Stimulated activated CD8-positive, alpha-beta memory T cell treated with anti-CD3 and anti-CD28 coated beads, Interleukin-7, amount 100 ng/mL, for 24 hours (primary cell): ENCODE measurements around the gene PKHD1.

ENCODE experiments used
- DNase-seq: peaks from one replicate; pipeline ENCODE4 v3.0.0-alpha.2; 2020; ENCODE audit warnings: low read depth

PKHD1 gene

GRCh38 chr6:52106994-52107393 is 19.6 kb upstream of the PKHD1 start:
- no peak for DNase-seq

DNA sequence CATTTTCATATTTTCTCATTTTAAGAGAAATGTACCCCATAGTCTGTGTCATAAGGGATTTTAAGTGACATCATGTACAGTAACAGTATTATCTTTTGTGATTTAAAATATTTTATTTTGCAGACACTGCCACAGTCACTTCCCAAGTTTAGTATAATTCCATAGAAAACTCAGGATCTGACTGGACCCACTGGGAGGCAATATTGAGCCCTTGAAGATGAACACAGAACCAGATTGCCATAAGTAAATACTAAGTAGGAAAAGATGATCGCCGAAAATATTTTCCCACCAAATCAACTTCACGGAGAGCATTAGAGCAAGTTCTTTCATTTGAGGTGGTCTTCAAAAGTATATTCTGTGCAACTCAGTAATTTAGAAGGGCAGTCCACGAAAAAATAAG is 17.6 kb upstream of the PKHD1 start:
- DNase-seq, result no peak

- DNase-seq, result no peak
Observed at GRCh38 chr6:52103623-52104022, 16.2 kb upstream of the PKHD1 start.

GRCh38 chr6:52102405-52102804 is 15.0 kb upstream of the PKHD1 start:
- no peak for DNase-seq

- no peak for DNase-seq
Observed at GRCh38 chr6:52098721-52099120, 11.3 kb upstream of the PKHD1 start.

DNA sequence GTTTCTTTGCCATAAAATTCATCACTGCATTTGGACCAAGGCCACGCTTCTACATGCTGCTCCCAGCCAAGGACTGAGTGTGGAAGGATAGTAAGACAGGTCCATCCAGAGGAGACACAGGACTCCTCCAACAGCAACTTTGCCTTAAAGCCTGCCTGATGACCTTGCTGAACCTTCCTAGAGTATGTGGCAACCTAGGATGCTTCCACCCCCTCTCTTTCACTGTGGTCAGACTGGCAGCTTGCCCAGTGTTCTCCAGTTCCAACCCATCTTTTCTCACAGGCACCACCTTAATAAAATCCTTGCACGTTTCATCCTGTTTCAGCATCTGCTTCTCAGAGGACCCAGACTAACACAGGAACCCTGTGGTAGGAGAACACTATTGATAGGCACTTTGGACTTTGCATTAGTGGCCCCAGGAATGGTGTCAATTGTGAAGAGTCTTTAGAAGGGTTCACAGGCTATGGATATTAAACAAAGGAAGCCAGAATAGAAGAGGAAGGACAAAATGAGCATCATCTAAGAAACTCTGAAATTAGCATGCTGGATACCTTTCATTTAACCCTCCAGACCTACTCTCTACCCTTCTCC is 2.4 kb upstream of the PKHD1 start:
- no peak for DNase-seq

DNA sequence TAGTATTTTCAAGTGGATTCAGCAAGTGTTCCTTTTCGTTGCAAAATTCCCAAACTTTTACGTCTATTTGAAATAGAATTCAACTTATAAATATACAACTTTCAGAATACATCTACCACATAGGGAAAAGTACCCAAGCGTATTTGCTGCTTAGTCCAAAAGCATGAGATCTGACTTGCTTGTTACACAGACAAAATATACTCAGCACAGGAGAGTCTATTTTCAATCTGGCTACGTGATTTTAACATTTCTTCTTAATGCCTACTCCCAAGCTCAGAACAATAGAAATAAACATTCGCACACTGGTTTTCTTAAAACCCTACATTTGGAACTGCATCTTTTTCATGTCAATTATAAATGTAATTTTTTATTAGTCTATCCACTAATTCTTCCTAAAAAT is 672 bp downstream of the PKHD1 start:
- DNase-seq, result no peak

DNA sequence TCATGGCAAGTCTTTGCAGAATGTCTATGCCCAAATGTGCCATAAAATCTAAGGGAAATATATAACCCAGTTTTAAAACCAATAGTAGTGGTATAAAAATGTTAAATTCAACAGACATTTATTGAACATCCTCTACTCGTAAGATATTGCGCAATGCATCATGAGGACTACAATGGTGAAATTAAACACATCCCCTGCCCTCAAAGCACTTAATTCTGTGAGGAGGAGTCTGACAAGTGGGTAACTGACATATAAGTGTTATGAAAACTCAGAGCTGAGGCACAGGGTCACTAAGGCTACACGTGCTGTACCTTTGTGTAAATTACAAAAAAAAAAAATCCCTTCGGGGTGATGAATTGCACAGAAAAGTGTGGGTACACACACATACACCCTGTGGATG is 6.2 kb downstream of the PKHD1 start:
- no peak for DNase-seq

DNA sequence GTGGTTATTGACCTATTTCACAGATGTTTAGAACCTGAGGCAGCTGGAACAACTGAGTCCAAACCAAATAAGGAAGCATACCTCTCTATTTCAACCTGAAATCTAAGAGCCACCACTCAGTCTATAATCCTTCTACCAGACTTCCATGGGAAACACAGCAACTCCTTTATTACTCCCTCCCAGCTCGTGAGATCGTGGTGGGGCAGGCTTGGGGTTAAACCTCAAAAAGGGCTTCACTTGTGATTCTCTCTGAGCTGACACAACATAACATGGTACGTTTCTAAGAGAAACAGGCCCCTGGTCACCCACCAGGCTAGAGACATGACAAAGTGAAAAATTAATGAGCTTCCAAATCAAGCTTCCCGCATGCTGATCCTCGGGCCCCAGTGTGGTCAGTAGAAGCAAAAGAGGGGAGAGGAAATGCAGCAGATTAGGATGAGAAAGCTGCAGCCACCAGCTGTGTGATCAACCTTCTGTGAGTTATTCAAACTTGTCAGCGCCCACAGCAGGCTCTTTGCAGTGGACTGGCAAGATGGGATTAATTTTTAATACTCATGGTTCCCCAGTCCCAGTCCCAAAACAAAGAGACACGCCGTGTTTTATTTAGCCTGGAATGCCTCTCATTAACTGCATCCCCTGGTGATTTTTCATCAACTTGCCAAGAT is 9.3 kb downstream of the PKHD1 start:
- no peak for DNase-seq

GRCh38 chr6:52077180-52077884 is 10.1 kb downstream of the PKHD1 start:
- DNase-seq, result no peak

GRCh38 chr6:52076791-52077179 is 10.6 kb downstream of the PKHD1 start:
- DNase-seq, result no peak

DNA sequence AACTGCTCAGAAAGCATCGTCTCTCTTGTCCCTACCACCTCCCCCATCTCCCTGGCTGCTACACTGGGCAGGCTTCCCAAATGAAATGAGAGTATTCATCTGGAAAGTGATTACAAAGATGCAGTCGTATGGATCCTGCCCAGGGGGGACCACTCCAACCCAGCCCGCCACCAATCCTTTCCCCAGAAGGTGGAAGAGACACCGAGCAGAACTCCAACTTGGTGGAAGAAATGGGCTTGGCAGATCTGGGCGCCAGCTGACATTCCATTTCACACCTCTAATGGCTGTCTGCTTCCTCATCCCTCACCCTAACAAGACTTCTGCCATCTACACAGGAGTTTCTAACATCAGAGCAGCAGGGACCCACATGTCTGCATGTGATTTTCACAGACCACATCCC is 12.7 kb downstream of the PKHD1 start:
- DNase-seq, result no peak

- DNase-seq, result no peak
Observed at GRCh38 chr6:52074155-52074554, 13.3 kb downstream of the PKHD1 start.

DNA sequence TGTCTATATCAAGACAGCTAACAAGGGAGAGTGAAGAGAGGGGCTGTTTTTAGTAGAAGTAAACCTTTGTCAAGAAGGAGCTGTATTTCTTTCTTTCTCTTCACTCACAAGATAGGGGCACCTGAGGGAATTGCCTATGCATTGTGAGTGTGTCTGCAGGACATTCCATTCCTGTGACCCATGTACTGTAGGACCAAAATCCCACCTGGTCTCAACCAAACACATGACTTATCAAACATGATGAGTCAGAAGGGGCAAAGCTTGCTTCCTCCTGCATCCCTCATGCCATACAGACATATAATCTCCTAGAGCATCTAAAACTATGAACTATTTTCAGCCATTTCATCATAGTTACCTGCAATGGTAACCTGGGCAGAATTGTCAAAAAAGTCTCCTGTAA is 21.8 kb downstream of the PKHD1 start:
- DNase-seq, result no peak

DNA sequence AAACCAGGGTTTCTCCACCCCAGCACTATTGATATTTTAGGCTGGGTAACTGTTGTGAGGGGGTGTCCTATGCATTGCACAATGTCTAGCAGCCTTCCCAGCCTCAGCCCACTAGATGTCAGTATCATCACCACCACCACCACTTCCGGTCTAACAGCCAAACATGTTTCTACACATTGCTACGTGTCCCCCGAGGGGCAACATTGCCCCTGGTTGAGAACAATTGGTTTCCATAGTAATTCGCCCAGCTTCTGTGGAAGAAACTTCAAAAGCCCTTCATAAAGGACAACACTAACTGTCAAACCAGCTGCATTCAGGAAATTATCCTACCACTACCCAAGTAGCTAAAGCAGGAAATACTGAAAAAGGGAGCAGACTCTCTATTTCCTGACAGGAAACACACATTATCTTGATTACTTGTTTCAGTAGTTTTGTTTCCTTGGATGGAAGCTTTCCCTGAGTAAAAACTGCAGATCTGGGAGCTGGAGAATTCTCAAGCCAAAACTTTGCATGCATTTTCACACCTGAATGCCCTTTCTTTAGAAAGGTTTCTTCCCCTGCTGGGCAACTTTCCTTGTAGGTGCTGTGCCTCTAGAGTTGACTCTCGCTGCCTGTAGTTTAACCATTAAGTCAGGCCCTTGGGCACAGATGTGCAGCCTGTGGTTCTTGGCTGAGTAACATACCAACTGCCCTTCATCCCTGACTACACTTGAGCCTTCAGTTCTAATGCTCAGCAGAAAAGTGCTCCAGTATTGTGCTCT is 23.6 kb downstream of the PKHD1 start:
- peak; percentile 21 for DNase-seq

GRCh38 chr6:52061481-52061880 is 25.9 kb downstream of the PKHD1 start:
- DNase-seq, result no peak

DNA sequence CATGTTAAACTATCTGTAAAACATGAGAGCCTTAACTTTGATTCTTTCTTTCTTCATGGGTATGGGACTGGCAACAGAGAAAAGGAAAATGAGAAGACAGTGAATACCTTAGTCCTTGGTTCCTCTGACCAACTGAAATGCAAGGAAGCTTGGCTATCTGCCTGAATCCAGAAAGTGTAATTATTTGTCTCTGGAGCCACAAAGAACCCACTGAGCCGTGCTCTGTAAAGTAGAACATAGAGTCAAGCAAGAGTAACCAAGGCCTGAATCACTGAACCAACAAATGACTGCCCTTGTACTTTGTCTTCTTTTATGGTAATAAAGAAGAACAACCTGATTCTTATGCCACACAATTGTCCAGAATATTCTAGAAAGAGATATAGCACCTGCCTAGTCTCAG is 27.6 kb downstream of the PKHD1 start:
- no peak for DNase-seq

- no peak for DNase-seq
Observed at GRCh38 chr6:52055451-52055850, 32.0 kb downstream of the PKHD1 start.

DNA sequence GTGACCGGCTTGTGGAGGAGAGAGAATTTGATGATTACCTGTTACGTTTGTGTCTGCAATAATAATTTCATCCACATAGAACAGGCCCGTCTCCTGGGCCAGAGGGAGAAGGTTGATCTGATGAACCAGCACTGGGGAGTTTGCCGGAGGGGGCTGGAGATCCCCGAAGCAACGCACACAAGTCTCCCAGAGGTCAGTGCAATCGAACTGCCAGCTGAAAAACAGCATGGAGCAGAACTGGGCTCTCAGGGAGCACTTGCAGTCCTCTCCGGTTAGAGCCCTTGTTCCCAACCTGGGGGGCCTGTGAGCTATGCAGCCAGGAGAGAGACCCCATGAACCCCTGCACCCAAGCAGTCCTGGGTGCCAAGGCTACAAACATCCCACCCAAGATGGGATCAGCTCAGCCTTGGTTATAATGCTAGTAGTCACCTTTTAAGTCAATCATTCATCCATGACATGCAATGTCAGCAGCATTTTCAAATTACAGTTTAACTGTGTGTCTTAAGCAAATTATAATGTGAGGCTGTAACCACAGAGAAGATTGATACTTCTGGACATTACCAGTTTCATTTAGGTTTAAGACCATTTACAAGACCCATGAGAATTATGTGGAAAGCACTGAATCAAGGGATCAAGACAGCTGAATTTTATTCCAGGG is 34.2 kb downstream of the PKHD1 start:
- DNase-seq, result no peak

DNA sequence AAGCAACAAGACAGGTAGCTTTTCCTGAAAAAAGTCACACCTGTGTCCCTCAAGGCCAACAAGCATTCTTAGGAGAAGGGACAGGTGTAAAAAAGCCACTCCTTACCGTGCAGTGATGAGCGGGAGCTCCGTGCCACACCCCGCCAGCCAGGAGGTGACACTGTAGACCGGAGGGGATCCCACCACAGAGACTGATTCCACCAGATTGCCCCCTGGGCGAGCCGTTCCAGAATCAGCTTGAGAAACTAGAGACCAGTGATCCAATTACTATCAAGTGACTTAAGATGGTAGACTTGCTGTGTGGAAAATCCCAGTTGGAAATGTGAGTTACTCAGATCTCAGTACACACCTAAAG is 37.4 kb downstream of the PKHD1 start:
- DNase-seq, result no peak

- DNase-seq, result no peak
Observed at GRCh38 chr6:52049252-52050050, 38.0 kb downstream of the PKHD1 start.

DNA sequence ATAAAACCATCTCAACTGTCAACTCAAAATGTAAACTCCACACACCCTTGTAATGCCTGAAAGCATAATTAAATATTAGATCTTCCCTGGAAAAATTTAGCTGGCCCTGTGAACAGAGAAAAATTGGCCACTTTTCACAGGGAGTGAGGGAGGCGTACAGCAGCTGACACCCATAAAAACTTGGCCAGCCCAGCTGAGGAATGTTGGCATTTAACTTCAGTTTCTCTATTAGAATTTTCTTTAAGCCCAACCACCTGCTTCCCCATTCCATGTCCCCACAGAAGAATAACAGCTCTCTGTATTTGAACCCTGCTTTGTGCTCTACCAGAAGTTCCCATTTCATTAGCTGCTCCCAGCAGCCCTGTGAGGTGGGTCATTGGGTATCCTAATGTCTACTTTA is 41.0 kb downstream of the PKHD1 start:
- DNase-seq, result no peak
